Upper lobe of left lung (tissue), 4 donors: Measurements from ENCODE around the gene CSNK1D.

Experiments used
- CTCF ChIP-seq, 6 experiments: fragments of 450-650 bp in 4 of 6; fragments of 200-600 bp in 2 of 6; sonication (generic) in 2 of 6; IDR thresholded peaks; one replicate each; pipeline ENCODE4 v1.5.1; 2016 to 2019; ENCODE audit warnings: antibody characterized with exemption in 6 of 6
- EP300 ChIP-seq, 4 donors: sonication (generic); formaldehyde crosslinking; IDR thresholded peaks; one replicate each; pipeline ENCODE4 v1.5.1; 2017; ENCODE audit warnings: antibody characterized with exemption in 4 of 4, control low read depth in 2 of 4
- POLR2A ChIP-seq, 4 donors: fragments of 450-650 bp; IDR thresholded peaks; one replicate each; pipeline ENCODE4 v1.5.1; 2016 to 2017; ENCODE audit warnings: antibody characterized with exemption in 4 of 4, mild to moderate bottlenecking in 2 of 4
- POLR2AphosphoS5 ChIP-seq, 2 donors: sonication (generic); formaldehyde crosslinking; IDR thresholded peaks; one replicate each; pipeline ENCODE4 v1.5.1; 2017; ENCODE audit warnings: antibody characterized with exemption in 2 of 2

DNA sequence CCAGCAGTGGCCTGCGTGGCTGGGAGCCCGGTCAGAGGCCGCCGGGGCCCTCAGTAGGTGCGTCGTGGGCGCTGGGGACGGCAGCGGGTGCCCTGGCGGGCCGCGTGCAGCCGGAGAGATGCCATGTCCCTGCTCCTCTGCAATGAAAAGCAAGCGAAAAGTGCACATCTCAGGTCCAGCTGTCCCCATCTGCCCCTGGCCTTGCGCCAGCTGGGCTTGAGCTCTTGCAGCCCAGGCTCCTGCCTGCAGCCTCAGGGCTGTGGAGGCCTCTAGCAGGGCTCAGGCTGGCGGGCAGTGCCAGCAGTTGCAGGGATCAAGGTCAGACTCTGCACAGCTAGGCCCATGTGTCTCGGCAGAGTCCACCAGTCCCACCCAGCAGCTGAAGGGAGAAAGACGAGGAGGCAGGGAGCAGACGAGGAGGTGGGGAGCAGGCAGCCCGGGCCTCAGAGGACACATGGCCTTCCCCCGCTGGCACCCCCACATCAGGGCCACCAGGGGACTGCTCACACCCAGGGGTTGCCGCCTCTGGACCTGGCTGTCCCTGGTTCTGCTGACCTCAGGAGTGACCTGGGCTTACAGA is 33.5 kb downstream of the CSNK1D start:
- TF ChIP-seq CTCF (IDR thresholded peaks at IDR 0.05) = no peak
- TF ChIP-seq POLR2A (IDR thresholded peaks at IDR 0.05) = no peak
- TF ChIP-seq POLR2AphosphoS5 (IDR thresholded peaks at IDR 0.05) = no peak
- no peak for TF ChIP-seq EP300 (IDR thresholded peaks at IDR 0.05)
